Measurements from ENCODE around the gene AGTRAP. TPM values are rescaled to one million over a fixed set of nuclear protein-coding genes. Genes with fewer than 3 reads are reported as not detected.
A peak's percentile ranks its signal among the peaks of the same experiment; 100 is the strongest.

AGTRAP gene
- total RNA-seq, 1 donor from 2014 or later: 64.5 TPM

- no peak for TF ChIP-seq CTCF (IDR thresholded peaks at IDR 0.05)
- DNase-seq (no peak), ATAC-seq (no peak)
- H3K27ac ChIP-seq: no peak overlapping the region
- peaks cover 36% of the 10 kb centered on the region for H3K27me3 ChIP-seq (ENCODE audit: low read depth)
- H3K4me1 ChIP-seq: no peaks in the 10 kb centered on the region
- intact Hi-C loops (cut with DNase I): no loop called here
- no peaks in the 10 kb centered on the region for H3K36me3 ChIP-seq
- H3K9me3 ChIP-seq: no peaks in the 10 kb centered on the region
- H3K4me3 ChIP-seq: no peak overlapping the region
Measured at GRCh38 chr1:11704194-11704529, 31.8 kb upstream of the AGTRAP start.

GRCh38 chr1:11704691-11705475 is 31.1 kb upstream of the AGTRAP start:
- TF ChIP-seq CTCF (IDR thresholded peaks at IDR 0.05): no peak
- ATAC-seq (no peak), DNase-seq (no peak)
- intact Hi-C loops (cut with DNase I): no loop called here
- Histone ChIP-seq H3K4me3 (no peak overlapping the region), H3K27ac (no peak overlapping the region), H3K36me3 (no peaks in the 10 kb centered on the region), H3K9me3 (no peaks in the 10 kb centered on the region), H3K27me3 (ENCODE audit: low read depth) (peaks cover 39% of the 10 kb centered on the region), H3K4me1 (no peaks in the 10 kb centered on the region)

GRCh38 chr1:11705596-11705995 is 30.3 kb upstream of the AGTRAP start:
- H3K36me3 ChIP-seq: no peaks in the 10 kb centered on the region
- intact Hi-C loops (cut with DNase I): no loop called here
- H3K4me3 ChIP-seq: no peak overlapping the region
- DNase-seq: no peak
- no peaks in the 10 kb centered on the region for H3K9me3 ChIP-seq
- no peak for ATAC-seq
- H3K4me1 ChIP-seq: no peaks in the 10 kb centered on the region
- H3K27me3 ChIP-seq (ENCODE audit: low read depth): peaks cover 32% of the 10 kb centered on the region
- TF ChIP-seq CTCF (IDR thresholded peaks at IDR 0.05): no peak
- H3K27ac ChIP-seq: no peak overlapping the region

- no peaks in the 10 kb centered on the region for H3K9me3 ChIP-seq
- no peak overlapping the region for H3K27ac ChIP-seq
- TF ChIP-seq CTCF (IDR thresholded peaks at IDR 0.05): no peak
- no peak overlapping the region for H3K4me3 ChIP-seq
- ATAC-seq (no peak), DNase-seq (no peak)
- no peaks in the 10 kb centered on the region for H3K36me3 ChIP-seq
- peaks cover 28% of the 10 kb centered on the region for H3K27me3 ChIP-seq (ENCODE audit: low read depth)
- intact Hi-C loops (cut with DNase I): no loop called here
- no peaks in the 10 kb centered on the region for H3K4me1 ChIP-seq
Measured at GRCh38 chr1:11706292-11706691, 29.6 kb upstream of the AGTRAP start.

GRCh38 chr1:11707621-11708276 is 28.2 kb upstream of the AGTRAP start:
- Histone ChIP-seq H3K27ac (no peak overlapping the region), H3K9me3 (no peaks in the 10 kb centered on the region), H3K4me1 (no peaks in the 10 kb centered on the region), H3K27me3 (ENCODE audit: low read depth) (peaks cover 28% of the 10 kb centered on the region), H3K4me3 (no peak overlapping the region), H3K36me3 (no peaks in the 10 kb centered on the region)
- ATAC-seq (peak; percentile 30 to 50), DNase-seq (peak; percentile 64)
- intact Hi-C loops (cut with DNase I): no loop called here
- no peak for TF ChIP-seq CTCF (IDR thresholded peaks at IDR 0.05)

Measured in lower lobe of right lung (tissue), 2 donors.